22Rv1 (cell line): ENCODE data around the gene CDH12.
"Not testable (repeated sequence)": the region's sequence is repeated elsewhere in the genome, so short reads cannot be mapped to it uniquely, and the experiment has no call there.

ENCODE experiments used
- CTCF ChIP-seq: fragments of 450-650 bp; IDR thresholded peaks from 2 replicates; pipeline ENCODE4 v1.5.1; 2017; ENCODE audit warnings: mild to moderate bottlenecking
- ZFX ChIP-seq: fragments of 450-650 bp; IDR thresholded peaks from 2 replicates; pipeline ENCODE4 v1.6.1; 2017; ENCODE audit warnings: antibody characterized with exemption, borderline replicate concordance

DNA sequence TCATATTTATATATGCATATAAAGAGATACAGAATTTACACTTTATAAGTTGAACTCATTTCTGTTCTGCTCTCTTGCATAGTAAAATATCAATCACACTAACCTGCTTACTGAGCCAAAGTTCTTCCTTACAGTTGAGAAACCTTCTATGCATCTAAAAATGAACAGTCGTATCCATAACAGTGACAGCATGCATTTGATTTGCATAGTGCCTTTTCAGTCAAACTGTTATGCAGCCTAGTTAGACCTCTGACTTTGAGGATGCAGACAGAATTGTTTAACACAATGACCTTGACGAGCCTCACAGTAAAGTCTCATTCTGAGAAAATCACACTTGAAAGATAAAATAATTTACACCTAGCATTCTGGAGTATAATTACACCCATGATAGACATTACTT lies 683.9 kb downstream of the CDH12 start:
- TF ChIP-seq CTCF, ZFX: not testable (repeated sequence)
